ENCODE results near the gene ATXN1. TPM values are rescaled to one million over a fixed set of nuclear protein-coding genes. Genes with fewer than 3 reads are reported as not detected.

The ATXN1 gene
- total RNA-seq, 1 experiment from 2014 or later: 27.0 TPM

DNA sequence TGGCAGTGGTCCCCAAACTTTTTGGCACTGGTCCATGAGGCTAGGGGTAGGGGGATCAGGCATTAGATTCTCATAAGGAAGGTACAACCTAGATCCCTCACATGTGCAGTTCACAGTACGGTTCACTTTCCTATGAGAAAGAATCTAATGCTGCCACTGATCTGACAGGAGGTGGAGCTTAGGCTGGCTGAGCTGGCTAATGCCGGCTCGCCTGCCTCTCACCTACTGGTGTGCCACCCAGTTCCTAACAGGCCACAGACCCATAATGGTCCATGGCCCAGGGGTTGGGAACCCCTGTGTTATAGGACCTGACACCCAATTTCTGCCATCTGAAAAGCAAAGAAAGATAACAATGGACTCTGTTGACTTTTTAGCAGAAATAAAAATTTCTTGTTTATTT is 323.3 kb downstream of the ATXN1 start:
- H2AFZ ChIP-seq (ENCODE audit: low read length): no peak overlapping the region
- ATAC-seq (no peak), DNase-seq (no peak)
- no peaks in the 10 kb centered on the region for H3K36me3 ChIP-seq (ENCODE audit: low read depth, low read length)
- TF ChIP-seq, protein P1, sequence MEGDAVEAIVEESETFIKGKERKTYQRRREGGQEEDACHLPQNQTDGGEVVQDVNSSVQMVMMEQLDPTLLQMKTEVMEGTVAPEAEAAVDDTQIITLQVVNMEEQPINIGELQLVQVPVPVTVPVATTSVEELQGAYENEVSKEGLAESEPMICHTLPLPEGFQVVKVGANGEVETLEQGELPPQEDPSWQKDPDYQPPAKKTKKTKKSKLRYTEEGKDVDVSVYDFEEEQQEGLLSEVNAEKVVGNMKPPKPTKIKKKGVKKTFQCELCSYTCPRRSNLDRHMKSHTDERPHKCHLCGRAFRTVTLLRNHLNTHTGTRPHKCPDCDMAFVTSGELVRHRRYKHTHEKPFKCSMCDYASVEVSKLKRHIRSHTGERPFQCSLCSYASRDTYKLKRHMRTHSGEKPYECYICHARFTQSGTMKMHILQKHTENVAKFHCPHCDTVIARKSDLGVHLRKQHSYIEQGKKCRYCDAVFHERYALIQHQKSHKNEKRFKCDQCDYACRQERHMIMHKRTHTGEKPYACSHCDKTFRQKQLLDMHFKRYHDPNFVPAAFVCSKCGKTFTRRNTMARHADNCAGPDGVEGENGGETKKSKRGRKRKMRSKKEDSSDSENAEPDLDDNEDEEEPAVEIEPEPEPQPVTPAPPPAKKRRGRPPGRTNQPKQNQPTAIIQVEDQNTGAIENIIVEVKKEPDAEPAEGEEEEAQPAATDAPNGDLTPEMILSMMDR (conservative IDR thresholded peaks at IDR 0.05; ENCODE audit: low read depth, low read length): no peak
- TF ChIP-seq EZH2phosphoT487 (IDR thresholded peaks at IDR 0.05; ENCODE audit: borderline replicate concordance, low read length) (no peak), EZH2 (IDR thresholded peaks at IDR 0.05; ENCODE audit: low read length, unreplicated experiment) (no peak)
- no peak overlapping the region for H3K4me2 ChIP-seq (ENCODE audit: low read length)
- H3K27ac ChIP-seq (ENCODE audit: low read length): no peak overlapping the region
- H3K27me3 ChIP-seq (ENCODE audit: low read length): no peaks in the 10 kb centered on the region
- ChIA-PET POLR2A (ENCODE audit: unreplicated experiment) (no interaction called here), CTCF (no interaction called here)
- BruUV-seq (replicated peaks): no TSS peak
- no peaks in the 10 kb centered on the region for H4K20me1 ChIP-seq (ENCODE audit: low read length)
- H3K4me3 ChIP-seq (ENCODE audit: low read length): no peak overlapping the region
- no peaks in the 10 kb centered on the region for H3K79me2 ChIP-seq (ENCODE audit: low read length)
- H3K9ac ChIP-seq (ENCODE audit: low read length): no peak overlapping the region
- no peaks in the 10 kb centered on the region for H3K9me2 ChIP-seq (replicated peaks; ENCODE audit: low read length)
- H3K9me3 ChIP-seq (ENCODE audit: low read length): no peaks in the 10 kb centered on the region
- peaks cover 5% of the 10 kb centered on the region for H3K4me1 ChIP-seq (ENCODE audit: insufficient read depth, low read length)
- intact Hi-C loops (cut with micrococcal nuclease): loop anchor here (10.0 kb wide), 1 partner anchor 137 kb away; no protein-coding TSS in a partner anchor
- no peaks in the 10 kb centered on the region for H3F3A ChIP-seq (ENCODE audit: low read length, unreplicated experiment)

DNA sequence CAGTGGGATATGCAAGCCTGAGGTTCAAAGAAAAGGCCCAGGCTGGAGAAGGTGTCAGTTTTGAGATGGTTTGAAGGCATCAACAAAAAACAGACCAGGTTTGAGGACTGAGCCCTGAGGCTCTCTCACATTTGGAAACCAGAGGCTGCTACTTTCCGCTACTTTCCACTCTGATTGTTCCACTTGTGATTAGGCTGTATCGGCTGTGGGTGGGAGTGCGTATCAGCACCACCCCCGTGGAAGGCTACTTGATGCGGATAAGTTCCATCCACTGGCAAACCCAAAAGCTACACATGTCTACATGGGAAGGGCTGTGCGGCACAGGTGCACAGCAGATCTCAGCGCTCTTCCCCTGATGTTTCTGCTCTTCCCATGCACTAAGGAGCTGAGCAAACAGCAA is 324.2 kb downstream of the ATXN1 start:
- Histone ChIP-seq H2AFZ (ENCODE audit: low read length) (no peak overlapping the region), H3K27me3 (ENCODE audit: low read length) (no peaks in the 10 kb centered on the region), H3K9me3 (ENCODE audit: low read length) (no peaks in the 10 kb centered on the region), H3K4me2 (ENCODE audit: low read length) (no peak overlapping the region), H3K4me1 (ENCODE audit: insufficient read depth, low read length) (peaks cover 11% of the 10 kb centered on the region), H3K36me3 (ENCODE audit: low read depth, low read length) (no peaks in the 10 kb centered on the region), H3K27ac (ENCODE audit: low read length) (no peak overlapping the region), H3K9ac (ENCODE audit: low read length) (no peak overlapping the region), H3K9me2 (replicated peaks; ENCODE audit: low read length) (no peaks in the 10 kb centered on the region), H3K4me3 (ENCODE audit: low read length) (no peak overlapping the region), H3F3A (ENCODE audit: low read length, unreplicated experiment) (no peaks in the 10 kb centered on the region), H4K20me1 (ENCODE audit: low read length) (no peaks in the 10 kb centered on the region), H3K79me2 (ENCODE audit: low read length) (no peaks in the 10 kb centered on the region)
- ATAC-seq (no peak), DNase-seq (no peak)
- TF ChIP-seq, protein P1 (conservative IDR thresholded peaks at IDR 0.05; ENCODE audit: low read depth, low read length): no peak
- TF ChIP-seq EZH2 (IDR thresholded peaks at IDR 0.05; ENCODE audit: low read length, unreplicated experiment): no peak
- TF ChIP-seq EZH2phosphoT487 (IDR thresholded peaks at IDR 0.05; ENCODE audit: borderline replicate concordance, low read length): no peak
- ChIA-PET CTCF (no interaction called here), POLR2A (ENCODE audit: unreplicated experiment) (interaction anchor here (0.6 kb wide), 1 partner anchor 413 kb away, joined by 7 read pairs; no protein-coding TSS in a partner anchor)
- intact Hi-C loops (cut with micrococcal nuclease): loop anchor here (10.0 kb wide), 1 partner anchor 138 kb away; no protein-coding TSS in a partner anchor
- BruUV-seq (replicated peaks): no TSS peak

DNA sequence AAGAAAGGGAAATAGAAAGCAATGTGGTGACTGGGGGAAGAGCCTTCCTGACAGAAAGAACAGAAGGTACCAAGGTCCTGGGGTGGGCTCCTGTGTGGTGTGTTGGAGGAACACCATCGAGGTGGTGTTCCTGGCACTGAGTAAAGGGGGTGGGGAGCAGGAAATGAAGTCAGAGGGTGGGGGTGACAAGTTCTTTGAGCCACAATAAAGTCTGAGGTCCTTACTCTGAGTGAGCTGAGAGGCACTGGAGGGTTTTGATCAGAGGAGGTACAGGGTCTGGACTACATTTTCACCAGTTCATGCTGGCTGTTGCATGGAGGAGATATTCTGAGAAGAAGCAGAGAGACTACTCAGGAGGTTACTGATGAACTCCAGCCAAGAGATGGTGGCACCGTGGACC is 324.7 kb downstream of the ATXN1 start:
- intact Hi-C loops (cut with micrococcal nuclease): loop anchor here (10.0 kb wide), 1 partner anchor 138 kb away; no protein-coding TSS in a partner anchor
- Histone ChIP-seq H3K4me3 (ENCODE audit: low read length) (no peak overlapping the region), H3K36me3 (ENCODE audit: low read depth, low read length) (no peaks in the 10 kb centered on the region), H3K79me2 (ENCODE audit: low read length) (no peaks in the 10 kb centered on the region), H4K20me1 (ENCODE audit: low read length) (no peaks in the 10 kb centered on the region), H3K27me3 (ENCODE audit: low read length) (no peaks in the 10 kb centered on the region), H3K9ac (ENCODE audit: low read length) (no peak overlapping the region), H3K4me2 (ENCODE audit: low read length) (no peak overlapping the region), H3K9me2 (replicated peaks; ENCODE audit: low read length) (no peaks in the 10 kb centered on the region), H2AFZ (ENCODE audit: low read length) (no peak overlapping the region), H3F3A (ENCODE audit: low read length, unreplicated experiment) (no peaks in the 10 kb centered on the region), H3K9me3 (ENCODE audit: low read length) (no peaks in the 10 kb centered on the region), H3K27ac (ENCODE audit: low read length) (no peak overlapping the region), H3K4me1 (ENCODE audit: insufficient read depth, low read length) (peaks cover 11% of the 10 kb centered on the region)
- no peak for TF ChIP-seq EZH2phosphoT487 (IDR thresholded peaks at IDR 0.05; ENCODE audit: borderline replicate concordance, low read length)
- TF ChIP-seq, protein P1 (conservative IDR thresholded peaks at IDR 0.05; ENCODE audit: low read depth, low read length): no peak
- no peak for TF ChIP-seq EZH2 (IDR thresholded peaks at IDR 0.05; ENCODE audit: low read length, unreplicated experiment)
- ChIA-PET CTCF (no interaction called here), POLR2A (ENCODE audit: unreplicated experiment) (no interaction called here)
- BruUV-seq (replicated peaks): no TSS peak
- no peak for ATAC-seq
- no peak for DNase-seq

Data from PC-3 (cell line).